Osteoblast (primary cell): Measurements from ENCODE around the gene SEMA4C. TPM values are rescaled to one million over a fixed set of nuclear protein-coding genes. Genes with fewer than 3 reads are reported as not detected.

Experiments
- DNase-seq: peaks from one replicate; pipeline ENCODE4 v3.0.0; 2011; ENCODE audit warnings: low spot score, mixed read lengths; ENCODE audit not compliant: insufficient read length; ENCODE audit errors: missing footprints
- H2AFZ ChIP-seq: 2 replicates; pipeline ENCODE4 v1.6.0; 2011; ENCODE audit warnings: mild to moderate bottlenecking, low read length
- H3K27ac ChIP-seq: 2 replicates; pipeline ENCODE4 v1.5.1; 2011; ENCODE audit warnings: mild to moderate bottlenecking, low read depth, low read length, moderate library complexity
- H3K27me3 ChIP-seq: 2 replicates; pipeline ENCODE4 v1.6.0; 2012; ENCODE audit warnings: mild to moderate bottlenecking, control low read depth, inconsistent platforms, low read length, moderate library complexity; ENCODE audit not compliant: insufficient read depth
- H3K36me3 ChIP-seq: 2 replicates; pipeline ENCODE4 v1.5.1; 2011; ENCODE audit warnings: mild to moderate bottlenecking, low read length, control low read depth, moderate library complexity; ENCODE audit not compliant: insufficient read depth
- H3K4me1 ChIP-seq: 2 replicates; pipeline ENCODE4 v1.5.1; 2011; ENCODE audit warnings: mild to moderate bottlenecking, low read length, control low read depth, moderate library complexity; ENCODE audit not compliant: insufficient read depth
- H3K4me2 ChIP-seq: 2 replicates; pipeline ENCODE4 v1.6.0; 2011; ENCODE audit warnings: mild to moderate bottlenecking, low read length; ENCODE audit not compliant: insufficient read depth
- H3K4me3 ChIP-seq: fragments of 200-600 bp; sonication (generic); 3 replicates; pipeline ENCODE4 v1.5.1; 2012; ENCODE audit warnings: mild to moderate bottlenecking, low read length, inconsistent platforms; ENCODE audit not compliant: insufficient read depth
- H3K79me2 ChIP-seq: 2 replicates; pipeline ENCODE4 v1.6.0; 2012; ENCODE audit warnings: mild to moderate bottlenecking, low read length, control low read depth, inconsistent platforms; ENCODE audit not compliant: insufficient read depth
- H3K9me3 ChIP-seq: 2 replicates; pipeline ENCODE4 v1.5.1; 2011; ENCODE audit warnings: low read depth, low read length, control low read depth
- H4K20me1 ChIP-seq: 2 replicates; pipeline ENCODE4 v1.6.0; 2012; ENCODE audit warnings: mild to moderate bottlenecking, low read length, control low read depth; ENCODE audit not compliant: insufficient read depth
- CTCF ChIP-seq: IDR thresholded peaks from 2 replicates; pipeline ENCODE4 v1.5.1; 2011; ENCODE audit warnings: mild to moderate bottlenecking, low read depth, low read length, moderate library complexity; ENCODE audit errors: extremely low read depth
- total RNA-seq: library from RNA; depleted of rRNA; stranded (reverse); fragments of >200 nt; gene quantifications from 2 replicates; pipeline ENCODE4 v1.2.3, GENCODE V29; 2012

Gene SEMA4C
- total RNA-seq, 1 donor, result 29.7 TPM

- H3K4me2 ChIP-seq, result peak within 1 kb of the TSS; percentile 99
- H3K27me3 ChIP-seq, result no peaks in the 10 kb centered on the region
- TF ChIP-seq CTCF, result peak; percentile 26
- H3K4me3 ChIP-seq, result peak within 1 kb of the TSS; percentile 82
- peaks cover 13% of the 10 kb centered on the region for H3K79me2 ChIP-seq
- peak within 1 kb of the TSS; percentile 19 for H3K27ac ChIP-seq
- H3K4me1 ChIP-seq, result peaks cover 24% of the 10 kb centered on the region
- peaks cover 35% of the 10 kb centered on the region for H4K20me1 ChIP-seq
- DNase-seq, result peak; percentile 100
- H2AFZ ChIP-seq, result peak within 1 kb of the TSS; percentile 93
- no peaks in the 10 kb centered on the region for H3K9me3 ChIP-seq
- no peaks in the 10 kb centered on the region for H3K36me3 ChIP-seq
Measured at GRCh38 chr2:96816127-96816835, 53.6 kb downstream of the SEMA4C start, which contains the start of gene CNNM3. CNNM3 (plus strand) TSS chr2:96816268; CDS start chr2:96816278, 10 bp downstream.

DNA sequence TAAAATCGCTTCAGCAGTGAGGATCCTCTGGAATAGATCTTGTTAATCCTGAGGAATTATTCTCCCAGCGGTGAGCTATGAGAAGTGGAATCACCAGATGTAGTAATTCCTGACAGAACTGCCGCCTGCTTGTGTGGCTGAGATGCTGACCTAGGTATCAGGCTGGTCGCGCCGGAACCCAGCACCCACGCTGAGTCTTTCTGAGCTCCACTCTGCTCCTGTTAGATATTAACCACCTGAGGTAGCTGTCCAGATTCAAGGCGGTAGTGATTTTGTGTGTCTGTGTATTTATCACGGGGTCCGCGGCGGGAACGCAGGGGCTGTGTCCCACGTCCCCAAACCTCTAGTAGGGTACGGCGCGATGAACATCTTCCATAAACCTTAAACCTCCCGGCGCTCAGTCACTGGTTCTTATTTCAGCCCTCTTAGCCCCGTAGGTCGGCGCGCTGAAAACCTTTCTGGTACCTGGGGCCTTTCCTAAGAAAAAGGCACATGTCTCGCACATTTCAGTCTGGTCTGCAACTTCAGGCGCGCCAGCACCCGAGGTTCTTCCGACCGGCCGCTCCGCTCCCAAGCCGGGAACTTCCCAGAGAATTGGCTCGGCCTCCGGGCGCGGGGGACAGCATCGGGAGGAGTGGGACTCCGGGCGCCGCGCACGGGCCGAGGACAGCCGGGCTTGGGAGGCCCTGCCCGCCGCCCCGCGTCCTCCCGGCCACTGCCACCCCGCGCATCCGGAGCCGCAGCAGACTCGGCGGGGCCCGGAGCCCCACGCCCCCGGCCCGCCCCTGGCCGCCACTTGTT, 54.4 kb downstream of the SEMA4C start:
- H3K79me2 ChIP-seq, result peaks cover 13% of the 10 kb centered on the region
- peak; percentile 95 for DNase-seq
- no peaks in the 10 kb centered on the region for H3K27me3 ChIP-seq
- H3K4me2 ChIP-seq, result peak overlapping the region; percentile 99
- peaks cover 29% of the 10 kb centered on the region for H4K20me1 ChIP-seq
- peak overlapping the region; percentile 82 for H3K4me3 ChIP-seq
- H3K4me1 ChIP-seq, result peaks cover 24% of the 10 kb centered on the region
- H3K9me3 ChIP-seq, result no peaks in the 10 kb centered on the region
- TF ChIP-seq CTCF, result no peak
- H3K36me3 ChIP-seq, result no peaks in the 10 kb centered on the region
- peak overlapping the region; percentile 19 for H3K27ac ChIP-seq
- H2AFZ ChIP-seq, result peak overlapping the region; percentile 93

DNA sequence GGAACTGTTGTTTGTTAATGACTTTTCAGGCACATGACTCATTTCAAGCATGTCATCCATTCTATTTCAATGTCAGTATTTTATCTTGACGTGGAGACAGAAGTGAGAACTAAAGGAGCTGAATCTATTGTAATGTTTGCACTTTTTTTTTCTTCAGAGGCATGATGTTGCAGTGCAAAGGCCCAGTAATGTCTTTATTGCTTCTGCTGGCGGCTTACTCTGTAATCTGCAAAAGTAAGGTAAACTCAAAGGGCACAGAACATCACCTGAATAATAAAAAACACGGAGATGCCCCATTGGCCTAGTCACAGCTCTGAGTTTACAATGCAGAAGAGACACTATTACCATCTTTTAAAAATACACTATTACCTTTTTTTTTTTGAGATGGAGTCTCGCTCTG, 56.2 kb downstream of the SEMA4C start:
- Histone ChIP-seq H3K27me3 (no peaks in the 10 kb centered on the region), H3K4me1 (peaks cover 24% of the 10 kb centered on the region), H4K20me1 (peaks cover 14% of the 10 kb centered on the region), H2AFZ (no peak overlapping the region), H3K9me3 (no peaks in the 10 kb centered on the region), H3K79me2 (peaks cover 11% of the 10 kb centered on the region), H3K36me3 (no peaks in the 10 kb centered on the region), H3K4me2 (no peak overlapping the region), H3K27ac (no peak overlapping the region), H3K4me3 (no peak overlapping the region)
- DNase-seq, result peak; percentile 48
- TF ChIP-seq CTCF, result no peak

- H3K4me3 ChIP-seq, result no peak overlapping the region
- DNase-seq, result peak; percentile 89
- H3K27ac ChIP-seq, result no peak overlapping the region
- H2AFZ ChIP-seq, result no peak overlapping the region
- peaks cover 13% of the 10 kb centered on the region for H3K4me1 ChIP-seq
- no peak overlapping the region for H3K4me2 ChIP-seq
- no peaks in the 10 kb centered on the region for H3K36me3 ChIP-seq
- H3K9me3 ChIP-seq, result no peaks in the 10 kb centered on the region
- TF ChIP-seq CTCF, result no peak
- H4K20me1 ChIP-seq, result no peaks in the 10 kb centered on the region
- H3K27me3 ChIP-seq, result no peaks in the 10 kb centered on the region
- H3K79me2 ChIP-seq, result no peaks in the 10 kb centered on the region
Measured at GRCh38 chr2:96811917-96812316, 58.0 kb downstream of the SEMA4C start.
